GM23338 (cell line): Measurements from ENCODE around the gene LNX2. TPM values are rescaled to one million over a fixed set of nuclear protein-coding genes. Genes with fewer than 3 reads are reported as not detected.

Source experiments
- ATAC-seq: fragments of 200-7000 bp; cut with Tn5 transposase; 3 replicates; pipeline ENCODE4 v1.9.1; 2020
- DNase-seq: peaks from one replicate; pipeline ENCODE4 v3.0.0-alpha.2; 2015; ENCODE audit warnings: low spot score
- H2AFZ ChIP-seq: fragments of 200-600 bp; sonication (generic); 2 replicates; pipeline ENCODE4 v1.8.0; 2016; ENCODE audit warnings: antibody characterized with exemption, mild to moderate bottlenecking, moderate library complexity
- H3F3A ChIP-seq: fragments of 200-600 bp; sonication (generic); replicated peaks from 2 replicates; pipeline ENCODE4 v1.8.0; 2017; ENCODE audit warnings: antibody characterized with exemption, mixed run types, low read depth
- H3K27ac ChIP-seq: fragments of 200-600 bp; sonication (generic); 2 replicates; pipeline ENCODE4 v1.6.1; 2016; ENCODE audit warnings: low read depth
- H3K27me3 ChIP-seq: fragments of 200-600 bp; sonication (generic); 2 replicates; pipeline ENCODE4 v1.8.0; 2016; ENCODE audit warnings: mild to moderate bottlenecking, mixed run types, moderate library complexity; ENCODE audit not compliant: insufficient read depth
- H3K36me3 ChIP-seq: fragments of 200-600 bp; sonication (generic); 2 replicates; pipeline ENCODE4 v1.8.0; 2016; ENCODE audit warnings: mild to moderate bottlenecking; ENCODE audit not compliant: insufficient read depth
- H3K4me1 ChIP-seq: fragments of 200-600 bp; sonication (generic); 2 replicates; pipeline ENCODE4 v1.8.0; 2016; ENCODE audit warnings: mild to moderate bottlenecking, moderate library complexity; ENCODE audit not compliant: insufficient read depth
- H3K4me2 ChIP-seq: fragments of 200-600 bp; sonication (generic); 2 replicates; pipeline ENCODE4 v1.7.1; 2017; ENCODE audit warnings: mixed run types
- H3K4me3 ChIP-seq: fragments of 200-600 bp; sonication (generic); 2 replicates; pipeline ENCODE4 v1.6.1; 2016; ENCODE audit warnings: mixed run types
- H3K79me2 ChIP-seq: fragments of 200-600 bp; sonication (generic); replicated peaks from 2 replicates; pipeline ENCODE4 v1.8.0; 2017; ENCODE audit warnings: mild to moderate bottlenecking; ENCODE audit not compliant: insufficient read depth
- H3K9me2 ChIP-seq: fragments of 200-600 bp; sonication (generic); 2 replicates; pipeline ENCODE4 v1.8.0; 2017; ENCODE audit not compliant: insufficient read depth
- H4K20me1 ChIP-seq: fragments of 200-600 bp; sonication (generic); replicated peaks from 2 replicates; pipeline ENCODE4 v1.8.0; 2017; ENCODE audit warnings: mild to moderate bottlenecking; ENCODE audit not compliant: insufficient read depth
- H3K27ac Mint-ChIP-seq: 2 replicates; pipeline ENCODE4 v1.8.0; 2020; ENCODE audit warnings: inconsistent platforms, mild to moderate bottlenecking, moderate library complexity, mixed read lengths
- H3K27me3 Mint-ChIP-seq: 3 replicates; pipeline ENCODE4 v1.8.0; 2022; ENCODE audit warnings: low read depth, mild to moderate bottlenecking, moderate library complexity, mixed read lengths, inconsistent platforms; ENCODE audit not compliant: insufficient read depth, poor library complexity
- H3K36me3 Mint-ChIP-seq: 3 replicates; pipeline ENCODE4 v1.8.0; 2021; ENCODE audit warnings: low read depth, mild to moderate bottlenecking, inconsistent platforms, moderate library complexity, mixed read lengths
- H3K4me1 Mint-ChIP-seq: 3 replicates; pipeline ENCODE4 v1.8.0; 2020; ENCODE audit warnings: mild to moderate bottlenecking, inconsistent platforms, mixed read lengths
- H3K4me3 Mint-ChIP-seq: 3 replicates; pipeline ENCODE4 v1.8.0; 2021; ENCODE audit warnings: moderate library complexity, mild to moderate bottlenecking, inconsistent platforms, mixed read lengths
- H3K9me3 Mint-ChIP-seq: 3 replicates; pipeline ENCODE4 v1.8.0; 2020; ENCODE audit warnings: moderate library complexity, mild to moderate bottlenecking, inconsistent platforms, mixed read lengths
- CREB1 ChIP-seq: fragments of 250-450 bp; sonication (Bioruptor Pico); IDR thresholded peaks from 2 replicates; pipeline ENCODE4 v1.5.0; 2020; ENCODE audit warnings: low read depth, mild to moderate bottlenecking, moderate library complexity
- CTCF ChIP-seq, 2 experiments: fragments of 200-600 bp in 1 of 2; sonication (generic) in 1 of 2; conservative IDR thresholded peaks; 2 replicates each; pipeline versions ENCODE4 v1.5.1 to v1.6.1; 2016 to 2017; ENCODE audit warnings: antibody characterized with exemption in 2 of 2, low read depth in 2 of 2, mild to moderate bottlenecking in 2 of 2, moderate library complexity in 1 of 2
- ETS1 ChIP-seq: IDR thresholded peaks from 2 replicates; pipeline ENCODE4 v1.6.1; 2016; ENCODE audit warnings: antibody characterized with exemption
- EZH2 ChIP-seq: fragments of 200-600 bp; sonication (generic); IDR thresholded peaks from one replicate; pipeline ENCODE4 v1.8.0; 2017; ENCODE audit warnings: antibody characterized with exemption, mild to moderate bottlenecking, low read depth; ENCODE audit not compliant: unreplicated experiment
- EZH2phosphoT487 ChIP-seq: fragments of 200-600 bp; sonication (generic); IDR thresholded peaks from one replicate; pipeline ENCODE4 v1.8.1; 2018; ENCODE audit warnings: antibody characterized with exemption; ENCODE audit not compliant: unreplicated experiment
- JUNB ChIP-seq: IDR thresholded peaks from one replicate; pipeline ENCODE4 v1.6.1; 2016; ENCODE audit warnings: antibody characterized with exemption; ENCODE audit not compliant: unreplicated experiment
- NANOG ChIP-seq: IDR thresholded peaks from 2 replicates; pipeline ENCODE4 v1.6.1; 2016; ENCODE audit warnings: antibody characterized with exemption, borderline replicate concordance
- POLR2AphosphoS5 ChIP-seq: IDR thresholded peaks from 2 replicates; pipeline ENCODE4 v1.6.1; 2016; ENCODE audit warnings: antibody characterized with exemption, low read depth
- REST ChIP-seq: IDR thresholded peaks from one replicate; pipeline ENCODE4 v1.6.1; 2018; ENCODE audit warnings: antibody characterized with exemption; ENCODE audit not compliant: unreplicated experiment
- STAT1 ChIP-seq: IDR thresholded peaks from one replicate; pipeline ENCODE4 v1.6.1; 2016; ENCODE audit warnings: antibody characterized with exemption; ENCODE audit not compliant: unreplicated experiment
- ZNF114 ChIP-seq: fragments of 250-450 bp; sonication (Bioruptor Pico); IDR thresholded peaks from 2 replicates; pipeline ENCODE4 v1.5.0; 2020; ENCODE audit warnings: mild to moderate bottlenecking, moderate library complexity
- ZNF331 ChIP-seq: fragments of 250-450 bp; sonication (Bioruptor Pico); IDR thresholded peaks from 2 replicates; pipeline ENCODE4 v1.5.0; 2020; ENCODE audit warnings: low read depth, mild to moderate bottlenecking, moderate library complexity
- ZNF462 ChIP-seq: fragments of 250-450 bp; sonication (Bioruptor Pico); IDR thresholded peaks from 2 replicates; pipeline ENCODE4 v1.5.0; 2020; ENCODE audit warnings: mild to moderate bottlenecking, moderate library complexity
- polyA plus RNA-seq: library from polyadenylated mRNA; unstranded; fragments of >200 nt; fragmentation: Nextera tagmentation; extraction: Ambion mirVana; gene quantifications from 2 replicates; pipeline ENCODE4 v1.2.1, GENCODE V29; 2016
- total RNA-seq: library from RNA; depleted of rRNA; stranded (reverse); fragments of >200 nt; shearing (Covaris generic); gene quantifications from 2 replicates; pipeline ENCODE4 v1.2.3, GENCODE V29; 2014

The LNX2 gene
- total and polyA plus RNA-seq, 2 experiments from 2014 or later: 3.7 to 18.0 TPM

- ATAC-seq: no peak
- Histone ChIP-seq H3K79me2 (peaks cover 79% of the 10 kb centered on the region), H3K27me3 (no peaks in the 10 kb centered on the region), H3K4me2 (no peak overlapping the region), H2AFZ (no peak overlapping the region), H4K20me1 (peaks cover 10% of the 10 kb centered on the region; the same call in 1 of the 2 replicates), H3K36me3 (no peaks in the 10 kb centered on the region), H3K4me1 (no peaks in the 10 kb centered on the region), H3F3A (no peaks in the 10 kb centered on the region), H3K27ac (no peak overlapping the region), H3K9me2 (no peaks in the 10 kb centered on the region), H3K4me3 (no peak overlapping the region)
- Mint-ChIP-seq H3K9me3 (no peaks in the 10 kb centered on the region), H3K27ac (no peak overlapping the region), H3K4me1 (peaks cover 4% of the 10 kb centered on the region; the same call in 1 of the 3 replicates), H3K27me3 (no peaks in the 10 kb centered on the region), H3K4me3 (no peak overlapping the region), H3K36me3 (no peaks in the 10 kb centered on the region)
- DNase-seq: no peak
- TF ChIP-seq JUNB (no peak), ZNF462 (CRISPR knock-in tag) (no peak), CREB1 (no peak), POLR2AphosphoS5 (no peak), ETS1 (no peak), EZH2 (no peak), ZNF331 (CRISPR knock-in tag) (no peak), NANOG (no peak), STAT1 (no peak), CTCF (conservative IDR thresholded peaks at IDR 0.05; ENCODE audit: low read depth in 2 of 2) (no peak), REST (no peak), EZH2phosphoT487 (no peak), ZNF114 (no peak)
These were observed 16.4 kb upstream of the LNX2 start for GRCh38 chr13:27636589-27637288.
